Thyroid gland (tissue), 4 donors: ENCODE measurements around the gene MFF. TPM values are rescaled to one million over a fixed set of nuclear protein-coding genes. Genes with fewer than 3 reads are reported as not detected.

Experiments
- DNase-seq, 2 donors: peaks; one replicate each; pipeline ENCODE4 v3.0.0-alpha.2; 2019
- H3K27ac ChIP-seq, 3 donors: fragments of 200-600 bp; sonication (generic); 1 replicate in 2 of 3; 2 replicates in 1 of 3; pipeline ENCODE4 v1.5.1; 2016 to 2019; ENCODE audit warnings: mild to moderate bottlenecking in 1 of 3, moderate library complexity in 1 of 3
- H3K27me3 ChIP-seq: fragments of 200-600 bp; sonication (generic); one replicate; pipeline ENCODE4 v1.5.1; 2019
- H3K36me3 ChIP-seq, 2 donors: fragments of 200-600 bp; sonication (generic); one replicate each; pipeline ENCODE4 v1.5.1; 2016 to 2019
- H3K4me1 ChIP-seq, 2 donors: fragments of 200-600 bp; sonication (generic); one replicate each; pipeline ENCODE4 v1.5.1; 2017 to 2019
- H3K4me3 ChIP-seq, 3 donors: fragments of 200-600 bp; sonication (generic); replicated peaks in 1 of 3; 1 replicate in 2 of 3; 2 replicates in 1 of 3; pipeline ENCODE4 v1.5.1; 2016; ENCODE audit warnings: mild to moderate bottlenecking in 1 of 3
- H3K9me3 ChIP-seq: fragments of 200-600 bp; sonication (generic); one replicate; pipeline ENCODE4 v1.5.1; 2017
- CTCF ChIP-seq, 6 experiments: fragments of 200-600 bp in 3 of 6; fragments of 450-650 bp in 3 of 6; sonication (generic) in 3 of 6; IDR thresholded peaks; one replicate each; pipeline ENCODE4 v1.5.1; 2016 to 2019; ENCODE audit warnings: antibody characterized with exemption in 6 of 6, mild to moderate bottlenecking in 2 of 6, inconsistent platforms in 1 of 6, moderate library complexity in 1 of 6
- POLR2A ChIP-seq, 2 donors: fragments of 450-650 bp; IDR thresholded peaks; one replicate each; pipeline ENCODE4 v1.6.1; 2017; ENCODE audit warnings: antibody characterized with exemption in 2 of 2, mild to moderate bottlenecking in 2 of 2, moderate library complexity in 1 of 2
- WGBS, 2 donors: methylation state at CpG; one replicate each; pipeline ENCODE4 v1.1.5; 2017; 5-methylcytosine and 5-hydroxymethylcytosine counted together
- intact Hi-C: fragments of 100-400 bp; cut with DNase I; formaldehyde crosslinking; loops from one replicate; pipeline ENCODE4 v1.15.1; 2023
- total RNA-seq, 4 donors: library from RNA; depleted of rRNA; stranded (reverse); fragments of >200 nt; gene quantifications; one replicate each; pipeline ENCODE4 v1.2.3, GENCODE V29; 2016

The MFF gene
- total RNA-seq, 4 donors from 2014 or later, result 78.3 to 134 (median 99.7) TPM

- H3K36me3 ChIP-seq, result peaks cover 0 to 6% of the 10 kb centered on the region in 2 donors
- H3K27me3 ChIP-seq, result no peaks in the 10 kb centered on the region
- WGBS, 2 donors, result 89 to 91% methylated on average over 2 of the region's 2 CpGs
- TF ChIP-seq CTCF (IDR thresholded peaks at IDR 0.05), result no peak
- TF ChIP-seq POLR2A (IDR thresholded peaks at IDR 0.05), result no peak
- DNase-seq, result no peak
- no peak overlapping the region for H3K27ac ChIP-seq
- intact Hi-C loops, result no loop called here
- H3K4me3 ChIP-seq, result no peak overlapping the region
- no peaks in the 10 kb centered on the region for H3K9me3 ChIP-seq
- H3K4me1 ChIP-seq, result no peaks in the 10 kb centered on the region
These were observed 16.5 kb downstream of the MFF start for GRCh38 chr2:227341553-227341952.

- Histone ChIP-seq H3K4me3 (no peak overlapping the region), H3K27ac (no peak overlapping the region), H3K9me3 (no peaks in the 10 kb centered on the region), H3K27me3 (no peaks in the 10 kb centered on the region), H3K4me1 (peaks cover 4 to 5% of the 10 kb centered on the region in 2 donors), H3K36me3 (peaks cover 0 to 6% of the 10 kb centered on the region in 2 donors)
- intact Hi-C loops, result no loop called here
- no peak for DNase-seq
- no peak for TF ChIP-seq POLR2A (IDR thresholded peaks at IDR 0.05)
- WGBS, 2 donors, result 89 to 93% methylated on average over 2 of the region's 2 CpGs
These were observed 19.2 kb downstream of the MFF start for GRCh38 chr2:227344231-227344630.

- peaks cover 4 to 5% of the 10 kb centered on the region in 2 donors for H3K4me1 ChIP-seq
- no peaks in the 10 kb centered on the region for H3K27me3 ChIP-seq
- 38 to 39% methylated on average over 7 of the region's 7 CpGs for WGBS, 2 donors
- TF ChIP-seq CTCF (IDR thresholded peaks at IDR 0.05) (no peak), POLR2A (IDR thresholded peaks at IDR 0.05) (no peak)
- intact Hi-C loops, result no loop called here
- H3K27ac ChIP-seq, result peak overlapping the region in 1 of 3 donors; percentile 28
- peaks cover 0 to 3% of the 10 kb centered on the region in 2 donors for H3K36me3 ChIP-seq
- H3K4me3 ChIP-seq, result no peak overlapping the region
- H3K9me3 ChIP-seq, result no peaks in the 10 kb centered on the region
- DNase-seq, result peak; percentile 59 to 72
These were observed 22.1 kb downstream of the MFF start for GRCh38 chr2:227347117-227347516.

GRCh38 chr2:227348324-227348723, 23.3 kb downstream of the MFF start:
- no peaks in the 10 kb centered on the region for H3K9me3 ChIP-seq

GRCh38 chr2:227349989-227350612, 25.1 kb downstream of the MFF start:
- 94 to 95% methylated on average over 7 of the region's 7 CpGs for WGBS, 2 donors
- H3K4me1 ChIP-seq, result peaks cover 4 to 5% of the 10 kb centered on the region in 2 donors
- no peaks in the 10 kb centered on the region for H3K9me3 ChIP-seq
- H3K27ac ChIP-seq, result no peak overlapping the region
- TF ChIP-seq POLR2A (IDR thresholded peaks at IDR 0.05) (no peak), CTCF (IDR thresholded peaks at IDR 0.05) (no peak)
- no peak for DNase-seq
- H3K36me3 ChIP-seq, result no peaks in the 10 kb centered on the region
- no peaks in the 10 kb centered on the region for H3K27me3 ChIP-seq
- H3K4me3 ChIP-seq, result no peak overlapping the region
- intact Hi-C loops, result no loop called here

More at GRCh38 chr2:227348324-227348723, 23.3 kb downstream of the MFF start:
- 95 to 98% methylated on average over 2 of the region's 2 CpGs for WGBS, 2 donors
- no peak overlapping the region for H3K27ac ChIP-seq
- no peak for DNase-seq
- no peak overlapping the region for H3K4me3 ChIP-seq
- no peak for TF ChIP-seq POLR2A (IDR thresholded peaks at IDR 0.05)
- TF ChIP-seq CTCF (IDR thresholded peaks at IDR 0.05), result no peak
- intact Hi-C loops, result no loop called here
- H3K4me1 ChIP-seq, result peaks cover 4 to 5% of the 10 kb centered on the region in 2 donors
- H3K27me3 ChIP-seq, result no peaks in the 10 kb centered on the region
- peaks cover 0 to 3% of the 10 kb centered on the region in 2 donors for H3K36me3 ChIP-seq
